ENCODE data around the gene IL18BP.

IL18BP gene

GRCh38 chr11:71990701-71991100 lies 8.0 kb upstream of the IL18BP start:
- no peak for DNase-seq
- no peak overlapping the region for H4K8ac ChIP-seq (ENCODE audit: low read depth, low read length)
- H3K23ac ChIP-seq (ENCODE audit: low read length): no peak overlapping the region
- H3K14ac ChIP-seq (ENCODE audit: low read length): no peak overlapping the region
- no peak overlapping the region for H2AFZ ChIP-seq (ENCODE audit: insufficient read depth, low read length, poor library complexity)
- no peak overlapping the region for H2AK5ac ChIP-seq (ENCODE audit: low read length)
- H3K9ac ChIP-seq (ENCODE audit: low read length): no peak overlapping the region
- no peak overlapping the region for H3K4me2 ChIP-seq (ENCODE audit: low read length)
- H3K27ac ChIP-seq (ENCODE audit: low read depth, low read length): no peak overlapping the region
- H3K27me3 ChIP-seq (ENCODE audit: insufficient read depth, low read length): no peaks in the 10 kb centered on the region
- no peak overlapping the region for H4K12ac ChIP-seq (ENCODE audit: low read depth, low read length)
- no peaks in the 10 kb centered on the region for H3K9me3 ChIP-seq (ENCODE audit: insufficient read depth, low read depth, low read length)
- no peaks in the 10 kb centered on the region for H3K79me1 ChIP-seq (ENCODE audit: low read length)
- H2BK5ac ChIP-seq (ENCODE audit: low read depth, low read length, poor library complexity): no peak overlapping the region
- H3K18ac ChIP-seq (ENCODE audit: low read length): no peak overlapping the region
- H2BK120ac ChIP-seq (ENCODE audit: insufficient read depth, low read length, poor library complexity): no peak overlapping the region
- H4K91ac ChIP-seq (ENCODE audit: low read depth, low read length): no peak overlapping the region
- H3K4me3 ChIP-seq (ENCODE audit: low read depth, low read length): no peak overlapping the region
- H3K4ac ChIP-seq (ENCODE audit: low read depth, low read length): no peak overlapping the region
- peaks cover under 1 to 5% of the 10 kb centered on the region in 2 experiments for H3K36me3 ChIP-seq (ENCODE audit: control insufficient read depth in 1 of 2, insufficient read depth in 2 of 2, low read length in 2 of 2)
- no peak overlapping the region for H2BK12ac ChIP-seq (ENCODE audit: low read length)
- WGBS (ENCODE audit: extremely low coverage, insufficient coverage, insufficient read length): no CpG with 5 or more reads among the region's 3 CpGs
- no peaks in the 10 kb centered on the region for H3K79me2 ChIP-seq (ENCODE audit: control insufficient read depth, insufficient read depth, low read length, poor library complexity)
- H3K4me1 ChIP-seq (ENCODE audit: control insufficient read depth in 1 of 2, insufficient read depth in 2 of 2, low read length in 2 of 2): no peaks in the 10 kb centered on the region

- WGBS (ENCODE audit: extremely low coverage, insufficient coverage, insufficient read length): no CpG with 5 or more reads among the region's 3 CpGs
- Histone ChIP-seq H3K4me3 (ENCODE audit: low read depth, low read length) (no peak overlapping the region), H3K4me1 (ENCODE audit: control insufficient read depth in 1 of 2, insufficient read depth in 2 of 2, low read length in 2 of 2) (no peaks in the 10 kb centered on the region), H3K14ac (ENCODE audit: low read length) (no peak overlapping the region), H4K8ac (ENCODE audit: low read depth, low read length) (no peak overlapping the region), H4K91ac (ENCODE audit: low read depth, low read length) (no peak overlapping the region), H3K79me1 (ENCODE audit: low read length) (no peaks in the 10 kb centered on the region), H2AK5ac (ENCODE audit: low read length) (no peak overlapping the region), H3K36me3 (ENCODE audit: control insufficient read depth in 1 of 2, insufficient read depth in 2 of 2, low read length in 2 of 2) (peaks cover 3 to 7% of the 10 kb centered on the region in 2 experiments), H3K27ac (ENCODE audit: low read depth, low read length) (no peak overlapping the region), H2BK12ac (ENCODE audit: low read length) (no peak overlapping the region), H3K4ac (ENCODE audit: low read depth, low read length) (no peak overlapping the region), H3K23ac (ENCODE audit: low read length) (no peak overlapping the region), H4K12ac (ENCODE audit: low read depth, low read length) (no peak overlapping the region), H2BK120ac (ENCODE audit: insufficient read depth, low read length, poor library complexity) (no peak overlapping the region), H3K79me2 (ENCODE audit: control insufficient read depth, insufficient read depth, low read length, poor library complexity) (no peaks in the 10 kb centered on the region), H3K4me2 (ENCODE audit: low read length) (no peak overlapping the region), H3K18ac (ENCODE audit: low read length) (no peak overlapping the region), H3K27me3 (ENCODE audit: insufficient read depth, low read length) (no peaks in the 10 kb centered on the region), H2AFZ (ENCODE audit: insufficient read depth, low read length, poor library complexity) (no peak overlapping the region), H2BK5ac (ENCODE audit: low read depth, low read length, poor library complexity) (no peak overlapping the region), H3K9me3 (ENCODE audit: insufficient read depth, low read depth, low read length) (no peaks in the 10 kb centered on the region), H3K9ac (ENCODE audit: low read length) (no peak overlapping the region)
- DNase-seq: peak in 1 of 2 donors; percentile 29
These were observed 7.2 kb upstream of the IL18BP start for GRCh38 chr11:71991494-71991893.

- Histone ChIP-seq H3K79me2 (ENCODE audit: control insufficient read depth, insufficient read depth, low read length, poor library complexity) (no peaks in the 10 kb centered on the region), H2BK120ac (ENCODE audit: insufficient read depth, low read length, poor library complexity) (no peak overlapping the region), H2AK5ac (ENCODE audit: low read length) (no peak overlapping the region), H2BK5ac (ENCODE audit: low read depth, low read length, poor library complexity) (no peak overlapping the region), H3K9ac (ENCODE audit: low read length) (no peak overlapping the region), H2AFZ (ENCODE audit: insufficient read depth, low read length, poor library complexity) (no peak overlapping the region), H4K8ac (ENCODE audit: low read depth, low read length) (no peak overlapping the region), H3K36me3 (ENCODE audit: control insufficient read depth in 1 of 2, insufficient read depth in 2 of 2, low read length in 2 of 2) (peaks cover 3 to 7% of the 10 kb centered on the region in 2 experiments), H3K18ac (ENCODE audit: low read length) (no peak overlapping the region), H3K4ac (ENCODE audit: low read depth, low read length) (no peak overlapping the region), H3K4me1 (ENCODE audit: control insufficient read depth in 1 of 2, insufficient read depth in 2 of 2, low read length in 2 of 2) (no peaks in the 10 kb centered on the region), H3K23ac (ENCODE audit: low read length) (no peak overlapping the region), H3K4me2 (ENCODE audit: low read length) (no peak overlapping the region), H3K14ac (ENCODE audit: low read length) (no peak overlapping the region), H3K4me3 (ENCODE audit: low read depth, low read length) (no peak overlapping the region), H3K79me1 (ENCODE audit: low read length) (no peaks in the 10 kb centered on the region), H4K12ac (ENCODE audit: low read depth, low read length) (no peak overlapping the region), H3K27me3 (ENCODE audit: insufficient read depth, low read length) (no peaks in the 10 kb centered on the region), H3K9me3 (ENCODE audit: insufficient read depth, low read depth, low read length) (no peaks in the 10 kb centered on the region), H3K27ac (ENCODE audit: low read depth, low read length) (no peak overlapping the region), H4K91ac (ENCODE audit: low read depth, low read length) (no peak overlapping the region), H2BK12ac (ENCODE audit: low read length) (no peak overlapping the region)
- no CpG with 5 or more reads among the region's 3 CpGs for WGBS (ENCODE audit: extremely low coverage, insufficient coverage, insufficient read length)
- DNase-seq: no peak
These were observed 6.5 kb upstream of the IL18BP start for GRCh38 chr11:71992136-71992730.

- Histone ChIP-seq H3K4ac (ENCODE audit: low read depth, low read length) (no peak overlapping the region), H4K12ac (ENCODE audit: low read depth, low read length) (no peak overlapping the region), H2BK120ac (ENCODE audit: insufficient read depth, low read length, poor library complexity) (no peak overlapping the region), H3K23ac (ENCODE audit: low read length) (no peak overlapping the region), H3K14ac (ENCODE audit: low read length) (no peak overlapping the region), H3K9me3 (ENCODE audit: insufficient read depth, low read depth, low read length) (no peaks in the 10 kb centered on the region), H3K4me1 (ENCODE audit: control insufficient read depth in 1 of 2, insufficient read depth in 2 of 2, low read length in 2 of 2) (peaks cover 5 to 6% of the 10 kb centered on the region in 2 experiments), H2BK12ac (ENCODE audit: low read length) (no peak overlapping the region), H2BK5ac (ENCODE audit: low read depth, low read length, poor library complexity) (no peak overlapping the region), H2AFZ (ENCODE audit: insufficient read depth, low read length, poor library complexity) (no peak overlapping the region), H2AK5ac (ENCODE audit: low read length) (no peak overlapping the region), H3K27me3 (ENCODE audit: insufficient read depth, low read length) (no peaks in the 10 kb centered on the region), H4K91ac (ENCODE audit: low read depth, low read length) (no peak overlapping the region), H3K4me3 (ENCODE audit: low read depth, low read length) (no peak overlapping the region), H4K8ac (ENCODE audit: low read depth, low read length) (no peak overlapping the region), H3K4me2 (ENCODE audit: low read length) (no peak overlapping the region), H3K18ac (ENCODE audit: low read length) (no peak overlapping the region), H3K79me1 (ENCODE audit: low read length) (no peaks in the 10 kb centered on the region), H3K36me3 (ENCODE audit: control insufficient read depth in 1 of 2, insufficient read depth in 2 of 2, low read length in 2 of 2) (peaks cover 6 to 7% of the 10 kb centered on the region in 2 experiments), H3K79me2 (ENCODE audit: control insufficient read depth, insufficient read depth, low read length, poor library complexity) (no peaks in the 10 kb centered on the region), H3K27ac (ENCODE audit: low read depth, low read length) (no peak overlapping the region), H3K9ac (ENCODE audit: low read length) (no peak overlapping the region)
- no peak for DNase-seq
- no CpG with 5 or more reads among the region's 3 CpGs for WGBS (ENCODE audit: extremely low coverage, insufficient coverage, insufficient read length)
These were observed 3.9 kb upstream of the IL18BP start for GRCh38 chr11:71994786-71995185.
